DOHH2 (cell line): ENCODE results near the gene DPAGT1.

Source experiments
- H3F3A ChIP-seq: fragments of 200-600 bp; sonication (generic), shearing (Covaris generic); 2 replicates; pipeline ENCODE4 v1.6.0; 2016; ENCODE audit warnings: antibody characterized with exemption, mild to moderate bottlenecking; ENCODE audit not compliant: control insufficient read depth, insufficient read depth
- H3K27ac ChIP-seq: fragments of 200-600 bp; sonication (generic); 2 replicates; pipeline ENCODE4 v1.5.1; 2014; ENCODE audit warnings: low read depth, mild to moderate bottlenecking, low read length, moderate library complexity
- H3K27me3 ChIP-seq: fragments of 200-600 bp; sonication (generic); 2 replicates; pipeline ENCODE4 v1.6.1; 2014; ENCODE audit warnings: mild to moderate bottlenecking, low read length, mixed read lengths; ENCODE audit not compliant: control insufficient read depth
- H3K36me3 ChIP-seq: fragments of 200-600 bp; sonication (generic); 2 replicates; pipeline ENCODE4 v1.6.1; 2014; ENCODE audit warnings: mild to moderate bottlenecking, low read length, moderate library complexity, mixed read lengths; ENCODE audit not compliant: control insufficient read depth
- H3K4me1 ChIP-seq: fragments of 200-600 bp; sonication (generic); 2 replicates; pipeline ENCODE4 v1.6.1; 2014; ENCODE audit warnings: mild to moderate bottlenecking, low read length, mixed read lengths; ENCODE audit not compliant: control insufficient read depth
- H3K4me2 ChIP-seq: fragments of 200-600 bp; sonication (generic); 2 replicates; pipeline ENCODE4 v1.6.0; 2014; ENCODE audit warnings: mild to moderate bottlenecking, low read length, moderate library complexity
- H3K4me3 ChIP-seq: fragments of 200-600 bp; sonication (generic); 2 replicates; pipeline ENCODE4 v1.5.1; 2014; ENCODE audit warnings: mild to moderate bottlenecking, low read length, mixed read lengths
- H3K79me2 ChIP-seq: fragments of 200-600 bp; sonication (generic); 2 replicates; pipeline ENCODE4 v1.6.1; 2014; ENCODE audit warnings: mild to moderate bottlenecking, low read length, mixed read lengths; ENCODE audit not compliant: control insufficient read depth
- H3K9me2 ChIP-seq: fragments of 200-600 bp; sonication (generic); replicated peaks from 2 replicates; pipeline ENCODE4 v1.6.1; 2014; ENCODE audit warnings: mild to moderate bottlenecking, low read length, mixed read lengths; ENCODE audit not compliant: control insufficient read depth
- H3K9me3 ChIP-seq: fragments of 200-600 bp; sonication (generic); 2 replicates; pipeline ENCODE4 v1.6.1; 2014; ENCODE audit warnings: antibody characterized with exemption, low read length, mixed read lengths; ENCODE audit not compliant: control insufficient read depth, insufficient read depth
- H4K20me1 ChIP-seq: fragments of 200-600 bp; sonication (generic); 2 replicates; pipeline ENCODE4 v1.6.0; 2014; ENCODE audit warnings: low read depth, mild to moderate bottlenecking, antibody characterized with exemption, low read length, moderate library complexity; ENCODE audit not compliant: control insufficient read depth, insufficient read depth
- CTCF ChIP-seq: fragments of 200-600 bp; sonication (generic); IDR thresholded peaks from one replicate; pipeline ENCODE4 v1.5.1; 2014; ENCODE audit warnings: antibody characterized with exemption, mild to moderate bottlenecking, low read depth, low read length; ENCODE audit not compliant: poor library complexity, severe bottlenecking
- EZH2phosphoT487 ChIP-seq: fragments of 200-600 bp; sonication (generic); IDR thresholded peaks from 2 replicates; pipeline ENCODE4 v1.6.1; 2017; ENCODE audit warnings: borderline replicate concordance, mild to moderate bottlenecking, antibody characterized with exemption, low read length, moderate library complexity, mixed read lengths

Gene DPAGT1

GRCh38 chr11:119092880-119093842 lies 8.5 kb downstream of the DPAGT1 start:
- H3F3A ChIP-seq = peaks cover 47% of the 10 kb centered on the region
- no peaks in the 10 kb centered on the region for H3K9me2 ChIP-seq
- no peak for TF ChIP-seq CTCF
- TF ChIP-seq EZH2phosphoT487 = no peak
- peaks cover 72% of the 10 kb centered on the region for H3K36me3 ChIP-seq
- no peaks in the 10 kb centered on the region for H3K9me3 ChIP-seq
- H3K27me3 ChIP-seq = no peaks in the 10 kb centered on the region
- H3K4me2 ChIP-seq = peak overlapping the region; percentile 90
- peak overlapping the region; percentile 82 for H3K27ac ChIP-seq
- H3K4me1 ChIP-seq = peaks cover 72% of the 10 kb centered on the region
- H3K4me3 ChIP-seq = peak overlapping the region; percentile 88
- H3K79me2 ChIP-seq = peaks cover 56% of the 10 kb centered on the region
- peaks cover 17% of the 10 kb centered on the region for H4K20me1 ChIP-seq

GRCh38 chr11:119091966-119092879 lies 9.4 kb downstream of the DPAGT1 start:
- no peaks in the 10 kb centered on the region for H3K9me2 ChIP-seq
- peak overlapping the region; percentile 90 for H3K4me2 ChIP-seq
- no peaks in the 10 kb centered on the region for H3K27me3 ChIP-seq
- H3K4me1 ChIP-seq = peaks cover 68% of the 10 kb centered on the region
- H3K9me3 ChIP-seq = no peaks in the 10 kb centered on the region
- peaks cover 52% of the 10 kb centered on the region for H3K79me2 ChIP-seq
- peak overlapping the region; percentile 82 for H3K27ac ChIP-seq
- H3K36me3 ChIP-seq = peaks cover 63% of the 10 kb centered on the region
- peaks cover 17% of the 10 kb centered on the region for H4K20me1 ChIP-seq
- TF ChIP-seq CTCF (no peak), EZH2phosphoT487 (no peak)
- peaks cover 47% of the 10 kb centered on the region for H3F3A ChIP-seq
- H3K4me3 ChIP-seq = peak overlapping the region; percentile 88

GRCh38 chr11:119091178-119091577 lies 10.5 kb downstream of the DPAGT1 start:
- Histone ChIP-seq H3K4me2 (peak overlapping the region; percentile 90), H3K27ac (peak overlapping the region; percentile 82), H3K27me3 (no peaks in the 10 kb centered on the region), H3F3A (peaks cover 47% of the 10 kb centered on the region), H3K4me3 (0 out of 2 replicates have a peak overlapping the region, but pooled peaks have one; percentile 5), H4K20me1 (peaks cover 17% of the 10 kb centered on the region), H3K79me2 (peaks cover 50% of the 10 kb centered on the region), H3K36me3 (peaks cover 52% of the 10 kb centered on the region), H3K4me1 (peaks cover 60% of the 10 kb centered on the region), H3K9me2 (no peaks in the 10 kb centered on the region), H3K9me3 (no peaks in the 10 kb centered on the region)
- TF ChIP-seq CTCF (no peak), EZH2phosphoT487 (no peak)
